Liver (tissue), 9 donors: Measurements from ENCODE around the gene RALGAPA2. TPM values are rescaled to one million over a fixed set of nuclear protein-coding genes. Genes with fewer than 3 reads are reported as not detected.

Experiments
- DNase-seq: peaks from one replicate; pipeline ENCODE4 v3.0.0-alpha.2; 2017; ENCODE audit warnings: low spot score
- H3K27ac ChIP-seq, 2 donors: one replicate each; pipeline ENCODE4 v1.7.0; 2013; ENCODE audit warnings: inconsistent platforms in 2 of 2, low read length in 2 of 2, control low read depth in 1 of 2, low read depth in 1 of 2, mild to moderate bottlenecking in 1 of 2
- H3K27me3 ChIP-seq, 4 donors: one replicate each; pipeline versions ENCODE4 v1.6.1 to v1.7.0; 2013; ENCODE audit warnings: low read length in 3 of 4, inconsistent platforms in 1 of 4, mild to moderate bottlenecking in 1 of 4, moderate library complexity in 1 of 4; ENCODE audit not compliant: control insufficient read depth in 4 of 4, insufficient read depth in 4 of 4
- H3K36me3 ChIP-seq, 4 donors: one replicate each; pipeline versions ENCODE4 v1.6.1 to v1.7.0; 2013; ENCODE audit warnings: low read length in 3 of 4, mild to moderate bottlenecking in 3 of 4, low read depth in 1 of 4, moderate library complexity in 1 of 4; ENCODE audit not compliant: control insufficient read depth in 4 of 4, insufficient read depth in 3 of 4
- H3K4me1 ChIP-seq, 4 donors: one replicate each; pipeline versions ENCODE4 v1.6.1 to v1.7.0; 2013; ENCODE audit warnings: low read length in 3 of 4, mild to moderate bottlenecking in 3 of 4, moderate library complexity in 1 of 4; ENCODE audit not compliant: control insufficient read depth in 4 of 4, insufficient read depth in 4 of 4
- H3K4me3 ChIP-seq, 3 donors: one replicate each; pipeline versions ENCODE4 v1.6.1 to v1.7.0; 2013; ENCODE audit warnings: low read length in 3 of 3, control low read depth in 1 of 3, low read depth in 1 of 3, mild to moderate bottlenecking in 1 of 3
- H3K9ac ChIP-seq, 2 donors: one replicate each; pipeline ENCODE4 v1.7.0; 2013; ENCODE audit warnings: low read length in 2 of 2, mild to moderate bottlenecking in 2 of 2, moderate library complexity in 2 of 2, control low read depth in 1 of 2, low read depth in 1 of 2
- H3K9me3 ChIP-seq, 4 donors: one replicate each; pipeline versions ENCODE4 v1.6.1 to v1.7.0; 2013; ENCODE audit warnings: low read length in 3 of 4; ENCODE audit not compliant: control insufficient read depth in 4 of 4
- EGR1 ChIP-seq, 2 donors: IDR thresholded peaks; 2 replicates each; pipeline ENCODE4 v1.6.1; 2016 to 2018; ENCODE audit warnings: antibody characterized with exemption in 2 of 2, low read depth in 2 of 2
- FOXA1 ChIP-seq: IDR thresholded peaks from 2 replicates; pipeline ENCODE4 v1.6.1; 2016; ENCODE audit warnings: antibody characterized with exemption
- FOXA2 ChIP-seq: IDR thresholded peaks from 2 replicates; pipeline ENCODE4 v1.6.1; 2016; ENCODE audit warnings: antibody characterized with exemption
- GABPA ChIP-seq, 2 donors: IDR thresholded peaks in 1 of 2; conservative IDR thresholded peaks in 1 of 2; 2 replicates each; pipeline ENCODE4 v1.6.1; 2016; ENCODE audit warnings: antibody characterized with exemption in 2 of 2, mild to moderate bottlenecking in 1 of 2, moderate library complexity in 1 of 2
- HNF4A ChIP-seq, 2 donors: conservative IDR thresholded peaks; 2 replicates each; pipeline ENCODE4 v1.6.1; 2016; ENCODE audit warnings: antibody characterized with exemption in 2 of 2, mild to moderate bottlenecking in 2 of 2
- HNF4G ChIP-seq: IDR thresholded peaks from 2 replicates; pipeline ENCODE4 v1.6.1; 2016; ENCODE audit warnings: antibody characterized with exemption
- JUND ChIP-seq, 2 donors: IDR thresholded peaks; 2 replicates each; pipeline ENCODE4 v1.6.1; 2016; ENCODE audit warnings: antibody characterized with exemption in 2 of 2
- NR2F2 ChIP-seq: IDR thresholded peaks from 2 replicates; pipeline ENCODE4 v1.6.1; 2016; ENCODE audit warnings: antibody characterized with exemption
- RAD21 ChIP-seq, 2 donors: IDR thresholded peaks; 2 replicates each; pipeline ENCODE4 v1.6.1; 2016; ENCODE audit warnings: antibody characterized with exemption in 2 of 2, mild to moderate bottlenecking in 2 of 2
- RXRA ChIP-seq, 2 donors: IDR thresholded peaks; 2 replicates each; pipeline ENCODE4 v1.6.1; 2017 to 2018; ENCODE audit warnings: antibody characterized with exemption in 2 of 2, mild to moderate bottlenecking in 1 of 2
- SP1 ChIP-seq: IDR thresholded peaks from 2 replicates; pipeline ENCODE4 v1.6.1; 2018; ENCODE audit warnings: antibody characterized with exemption, mild to moderate bottlenecking
- TAF1 ChIP-seq: conservative IDR thresholded peaks from 2 replicates; pipeline ENCODE4 v1.6.1; 2016; ENCODE audit warnings: antibody characterized with exemption, mild to moderate bottlenecking
- YY1 ChIP-seq: IDR thresholded peaks from 2 replicates; pipeline ENCODE4 v1.6.1; 2016; ENCODE audit warnings: antibody characterized with exemption, mild to moderate bottlenecking
- WGBS: extraction: QIAGEN DNeasy Blood & Tissue Kit; methylation state at CpG from one replicate; pipeline ENCODE4 v1.1.7; 2013; 5-methylcytosine and 5-hydroxymethylcytosine counted together
- polyA plus RNA-seq, 2 donors: library from polyadenylated mRNA; stranded (reverse) in 1 of 2; unstranded in 1 of 2; fragments of 200-250 nt in 1 of 2; fragments of >200 nt in 1 of 2; fragmentation: Nextera tagmentation in 1 of 2; extraction: Ambion mirVana in 1 of 2; gene quantifications; one replicate each; pipeline versions ENCODE4 v1.2.1 to v1.2.3, GENCODE V29; 2013 to 2015
- total RNA-seq, 2 donors: library from RNA; depleted of rRNA; stranded (reverse); fragments of >200 nt; gene quantifications; one replicate each; pipeline ENCODE4 v1.2.3, GENCODE V29; 2014
- TF ChIP-seq, protein P1 (sequence below): fragments of 150-350 bp; IDR thresholded peaks from 2 replicates; pipeline ENCODE4 v1.5.1; 2017; ENCODE audit warnings: improper control_type of control experiment, low read depth, low read length; ENCODE audit not compliant: missing input control
- TF ChIP-seq, protein P2 (sequence below): IDR thresholded peaks from 2 replicates; pipeline ENCODE4 v1.6.1; 2016; ENCODE audit warnings: antibody characterized with exemption
- TF ChIP-seq, protein P3 (sequence below): IDR thresholded peaks from 2 replicates; pipeline ENCODE4 v1.6.1; 2016; ENCODE audit warnings: antibody characterized with exemption
- TF ChIP-seq, protein P4 (sequence below): IDR thresholded peaks from 2 replicates; pipeline ENCODE4 v1.6.1; 2016; ENCODE audit warnings: antibody characterized with exemption, mild to moderate bottlenecking
- TF ChIP-seq, protein P5 (sequence below): IDR thresholded peaks from 2 replicates; pipeline ENCODE4 v1.6.1; 2016; ENCODE audit warnings: antibody characterized with exemption
- donor health status: healthy.
- donor health status: healthy.
- donor health status: healthy.
- donor health status: healthy.
- donor health status: healthy.

RALGAPA2 gene
- total and polyA plus RNA-seq, 4 donors = 14.8 to 89.9 (median 25.1) TPM

DNA sequence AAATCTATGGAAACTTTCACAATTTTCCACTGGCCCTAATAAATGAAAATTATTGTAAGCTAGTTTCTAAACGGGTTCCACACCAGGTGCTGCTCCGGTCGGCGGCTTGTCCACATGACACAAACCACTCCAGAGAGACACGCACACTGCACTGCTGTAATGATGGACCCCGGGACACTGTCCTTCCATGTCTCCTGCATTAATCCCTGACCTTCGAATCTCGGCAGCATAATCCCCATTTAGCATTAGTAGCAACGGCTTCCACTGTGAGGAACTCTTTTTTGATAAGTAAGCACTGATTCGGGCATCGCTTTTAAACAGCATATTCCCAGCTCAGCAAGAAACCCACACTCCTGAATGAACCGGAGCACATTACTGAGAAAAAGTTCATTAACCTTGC is 301.0 kb downstream of the RALGAPA2 start:
- DNase-seq = no peak
- H3K4me3 ChIP-seq = no peak overlapping the region
- no peaks in the 10 kb centered on the region for H3K27me3 ChIP-seq
- 90% methylated on average over 12 of the region's 12 CpGs for WGBS
- no peak overlapping the region for H3K9ac ChIP-seq
- no peaks in the 10 kb centered on the region for H3K4me1 ChIP-seq
- peaks cover 0 to 14% (median 6%) of the 10 kb centered on the region in 4 donors for H3K36me3 ChIP-seq
- no peaks in the 10 kb centered on the region for H3K9me3 ChIP-seq
- H3K27ac ChIP-seq = no peak overlapping the region
- TF ChIP-seq HNF4G = no peak
- TF ChIP-seq, protein P1, sequence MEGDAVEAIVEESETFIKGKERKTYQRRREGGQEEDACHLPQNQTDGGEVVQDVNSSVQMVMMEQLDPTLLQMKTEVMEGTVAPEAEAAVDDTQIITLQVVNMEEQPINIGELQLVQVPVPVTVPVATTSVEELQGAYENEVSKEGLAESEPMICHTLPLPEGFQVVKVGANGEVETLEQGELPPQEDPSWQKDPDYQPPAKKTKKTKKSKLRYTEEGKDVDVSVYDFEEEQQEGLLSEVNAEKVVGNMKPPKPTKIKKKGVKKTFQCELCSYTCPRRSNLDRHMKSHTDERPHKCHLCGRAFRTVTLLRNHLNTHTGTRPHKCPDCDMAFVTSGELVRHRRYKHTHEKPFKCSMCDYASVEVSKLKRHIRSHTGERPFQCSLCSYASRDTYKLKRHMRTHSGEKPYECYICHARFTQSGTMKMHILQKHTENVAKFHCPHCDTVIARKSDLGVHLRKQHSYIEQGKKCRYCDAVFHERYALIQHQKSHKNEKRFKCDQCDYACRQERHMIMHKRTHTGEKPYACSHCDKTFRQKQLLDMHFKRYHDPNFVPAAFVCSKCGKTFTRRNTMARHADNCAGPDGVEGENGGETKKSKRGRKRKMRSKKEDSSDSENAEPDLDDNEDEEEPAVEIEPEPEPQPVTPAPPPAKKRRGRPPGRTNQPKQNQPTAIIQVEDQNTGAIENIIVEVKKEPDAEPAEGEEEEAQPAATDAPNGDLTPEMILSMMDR = no peak
- no peak for TF ChIP-seq FOXA2
- no peak for TF ChIP-seq JUND (IDR thresholded peaks at IDR 0.05)
- TF ChIP-seq, protein P2, sequence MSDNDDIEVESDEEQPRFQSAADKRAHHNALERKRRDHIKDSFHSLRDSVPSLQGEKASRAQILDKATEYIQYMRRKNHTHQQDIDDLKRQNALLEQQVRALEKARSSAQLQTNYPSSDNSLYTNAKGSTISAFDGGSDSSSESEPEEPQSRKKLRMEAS = no peak
- TF ChIP-seq, protein P3, sequence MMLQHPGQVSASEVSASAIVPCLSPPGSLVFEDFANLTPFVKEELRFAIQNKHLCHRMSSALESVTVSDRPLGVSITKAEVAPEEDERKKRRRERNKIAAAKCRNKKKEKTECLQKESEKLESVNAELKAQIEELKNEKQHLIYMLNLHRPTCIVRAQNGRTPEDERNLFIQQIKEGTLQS = no peak
- no peak for TF ChIP-seq NR2F2
- TF ChIP-seq EGR1 (IDR thresholded peaks at IDR 0.05; ENCODE audit: low read depth in 2 of 2) = no peak
- TF ChIP-seq HNF4A (conservative IDR thresholded peaks at IDR 0.05) = no peak
- no peak for TF ChIP-seq SP1
- TF ChIP-seq RAD21 (IDR thresholded peaks at IDR 0.05) = no peak
- TF ChIP-seq, protein P4, sequence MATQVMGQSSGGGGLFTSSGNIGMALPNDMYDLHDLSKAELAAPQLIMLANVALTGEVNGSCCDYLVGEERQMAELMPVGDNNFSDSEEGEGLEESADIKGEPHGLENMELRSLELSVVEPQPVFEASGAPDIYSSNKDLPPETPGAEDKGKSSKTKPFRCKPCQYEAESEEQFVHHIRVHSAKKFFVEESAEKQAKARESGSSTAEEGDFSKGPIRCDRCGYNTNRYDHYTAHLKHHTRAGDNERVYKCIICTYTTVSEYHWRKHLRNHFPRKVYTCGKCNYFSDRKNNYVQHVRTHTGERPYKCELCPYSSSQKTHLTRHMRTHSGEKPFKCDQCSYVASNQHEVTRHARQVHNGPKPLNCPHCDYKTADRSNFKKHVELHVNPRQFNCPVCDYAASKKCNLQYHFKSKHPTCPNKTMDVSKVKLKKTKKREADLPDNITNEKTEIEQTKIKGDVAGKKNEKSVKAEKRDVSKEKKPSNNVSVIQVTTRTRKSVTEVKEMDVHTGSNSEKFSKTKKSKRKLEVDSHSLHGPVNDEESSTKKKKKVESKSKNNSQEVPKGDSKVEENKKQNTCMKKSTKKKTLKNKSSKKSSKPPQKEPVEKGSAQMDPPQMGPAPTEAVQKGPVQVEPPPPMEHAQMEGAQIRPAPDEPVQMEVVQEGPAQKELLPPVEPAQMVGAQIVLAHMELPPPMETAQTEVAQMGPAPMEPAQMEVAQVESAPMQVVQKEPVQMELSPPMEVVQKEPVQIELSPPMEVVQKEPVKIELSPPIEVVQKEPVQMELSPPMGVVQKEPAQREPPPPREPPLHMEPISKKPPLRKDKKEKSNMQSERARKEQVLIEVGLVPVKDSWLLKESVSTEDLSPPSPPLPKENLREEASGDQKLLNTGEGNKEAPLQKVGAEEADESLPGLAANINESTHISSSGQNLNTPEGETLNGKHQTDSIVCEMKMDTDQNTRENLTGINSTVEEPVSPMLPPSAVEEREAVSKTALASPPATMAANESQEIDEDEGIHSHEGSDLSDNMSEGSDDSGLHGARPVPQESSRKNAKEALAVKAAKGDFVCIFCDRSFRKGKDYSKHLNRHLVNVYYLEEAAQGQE = no peak
- TF ChIP-seq RXRA (IDR thresholded peaks at IDR 0.05) = no peak
- no peak for TF ChIP-seq YY1
- TF ChIP-seq, protein P5, sequence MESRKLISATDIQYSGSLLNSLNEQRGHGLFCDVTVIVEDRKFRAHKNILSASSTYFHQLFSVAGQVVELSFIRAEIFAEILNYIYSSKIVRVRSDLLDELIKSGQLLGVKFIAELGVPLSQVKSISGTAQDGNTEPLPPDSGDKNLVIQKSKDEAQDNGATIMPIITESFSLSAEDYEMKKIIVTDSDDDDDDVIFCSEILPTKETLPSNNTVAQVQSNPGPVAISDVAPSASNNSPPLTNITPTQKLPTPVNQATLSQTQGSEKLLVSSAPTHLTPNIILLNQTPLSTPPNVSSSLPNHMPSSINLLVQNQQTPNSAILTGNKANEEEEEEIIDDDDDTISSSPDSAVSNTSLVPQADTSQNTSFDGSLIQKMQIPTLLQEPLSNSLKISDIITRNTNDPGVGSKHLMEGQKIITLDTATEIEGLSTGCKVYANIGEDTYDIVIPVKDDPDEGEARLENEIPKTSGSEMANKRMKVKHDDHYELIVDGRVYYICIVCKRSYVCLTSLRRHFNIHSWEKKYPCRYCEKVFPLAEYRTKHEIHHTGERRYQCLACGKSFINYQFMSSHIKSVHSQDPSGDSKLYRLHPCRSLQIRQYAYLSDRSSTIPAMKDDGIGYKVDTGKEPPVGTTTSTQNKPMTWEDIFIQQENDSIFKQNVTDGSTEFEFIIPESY = no peak
- no peak for TF ChIP-seq TAF1
- no peak for TF ChIP-seq FOXA1
- TF ChIP-seq GABPA (IDR thresholded peaks at IDR 0.05 in 1 of 2, conservative IDR thresholded peaks at IDR 0.05 in 1 of 2) = no peak
